ENCODE data around the gene CCDC192.
"Not testable (repeated sequence)": the region's sequence is repeated elsewhere in the genome, so short reads cannot be mapped to it uniquely, and the experiment has no call there.

Gene CCDC192

DNA sequence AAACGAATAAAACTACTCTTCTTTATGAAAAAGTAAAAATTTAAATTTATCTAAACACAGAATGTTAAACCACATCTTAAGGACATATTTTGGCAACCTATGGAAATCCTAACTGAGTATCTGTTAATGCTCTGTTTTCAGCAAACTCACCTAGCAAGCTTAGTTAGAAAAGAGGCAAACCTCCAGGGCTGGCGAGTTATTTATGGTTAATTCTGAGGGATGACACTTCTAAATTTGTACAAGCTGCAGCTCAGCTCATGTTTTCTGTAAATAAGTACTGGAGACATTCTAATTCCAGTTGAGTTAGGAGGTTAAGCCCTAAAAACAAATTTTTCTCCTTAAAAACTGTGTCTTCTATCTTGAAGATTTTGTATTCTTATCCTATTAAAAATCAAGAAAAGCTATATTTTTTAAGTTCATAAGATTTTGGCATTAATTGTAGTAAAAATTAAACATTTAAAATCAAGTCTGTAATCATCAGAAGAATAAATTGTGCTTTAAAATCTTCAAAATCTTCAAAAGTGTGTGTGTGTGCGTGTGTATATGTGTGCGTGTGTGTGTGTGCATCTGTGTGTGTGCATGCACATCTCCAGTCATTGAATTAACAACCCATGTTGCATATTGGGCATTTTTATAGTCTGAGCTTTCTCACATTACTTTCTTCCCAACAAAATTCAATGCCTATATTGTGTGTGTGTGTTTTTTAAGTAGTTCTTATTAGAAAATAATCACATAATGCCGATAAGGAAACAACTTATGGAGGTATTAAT, 127.8 kb downstream of the CCDC192 start:
- no peak overlapping the region for H3K4me3 ChIP-seq (ENCODE audit: low read length)
- no peak for DNase-seq (ENCODE audit: low read depth, low spot score)

DNA sequence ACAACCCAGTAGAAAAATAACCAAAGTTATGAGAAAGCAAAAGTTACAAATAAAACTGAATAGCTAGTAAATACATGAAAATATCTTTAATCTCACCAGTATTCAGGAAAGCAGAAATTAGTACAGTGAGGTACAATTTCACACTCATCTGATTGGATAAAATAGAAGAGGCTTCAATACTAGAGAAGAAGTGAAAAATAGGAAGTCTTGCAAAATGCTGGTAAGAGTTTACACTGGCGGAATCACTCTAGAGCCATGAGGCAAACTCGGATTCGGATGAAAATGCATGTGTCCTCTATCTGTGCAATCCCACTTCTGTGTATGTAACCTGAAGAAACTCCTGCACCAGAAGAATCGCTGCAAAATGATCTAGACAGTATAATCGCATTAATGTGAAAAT, 128.9 kb downstream of the CCDC192 start:
- no peak overlapping the region for H3K4me3 ChIP-seq (ENCODE audit: low read length)
- DNase-seq (ENCODE audit: low read depth, low spot score), result no peak

DNA sequence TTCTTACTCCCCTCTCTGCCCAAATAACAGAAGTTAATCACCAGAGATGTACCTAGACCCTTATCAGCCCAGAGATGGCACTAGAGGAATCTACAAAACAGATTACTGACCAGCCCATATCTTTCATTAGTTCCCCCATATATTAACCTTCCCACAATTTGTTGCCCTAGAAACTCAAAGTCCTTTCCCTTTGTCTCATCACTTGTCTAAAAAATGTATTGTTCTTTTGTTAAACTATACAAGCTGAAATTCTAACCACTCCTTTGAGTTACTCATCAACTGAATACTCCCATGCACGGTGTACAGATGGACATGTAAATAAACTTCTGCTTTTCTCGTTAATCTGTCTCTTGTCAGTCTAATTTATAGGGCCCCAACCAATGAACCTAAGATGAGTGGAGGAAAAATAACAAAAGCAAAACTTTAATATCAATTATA, 130.9 kb downstream of the CCDC192 start:
- DNase-seq (ENCODE audit: low read depth, low spot score), result no peak
- H3K4me3 ChIP-seq (ENCODE audit: low read length), result no peak overlapping the region

DNA sequence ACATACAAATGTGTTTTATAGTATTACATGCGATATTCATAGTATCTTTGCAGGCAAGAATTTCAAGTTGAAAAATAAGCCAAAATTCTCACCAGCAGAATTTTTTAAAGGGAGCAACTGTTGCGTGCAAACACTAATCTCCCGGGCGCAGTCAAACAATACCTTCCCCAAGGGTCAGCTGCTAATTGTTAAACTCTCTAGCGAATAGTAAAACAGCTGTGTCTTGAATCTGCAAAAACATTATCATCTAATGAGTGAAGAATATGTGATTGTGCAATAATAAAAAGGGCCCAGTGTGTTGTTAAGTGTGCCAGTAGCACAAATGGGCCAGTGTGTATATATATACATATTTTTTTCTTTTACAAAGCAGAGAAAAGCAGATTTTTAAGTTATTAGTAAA, 131.4 kb downstream of the CCDC192 start:
- no peak overlapping the region for H3K4me3 ChIP-seq (ENCODE audit: low read length)
- DNase-seq (ENCODE audit: low read depth, low spot score), result no peak

DNA sequence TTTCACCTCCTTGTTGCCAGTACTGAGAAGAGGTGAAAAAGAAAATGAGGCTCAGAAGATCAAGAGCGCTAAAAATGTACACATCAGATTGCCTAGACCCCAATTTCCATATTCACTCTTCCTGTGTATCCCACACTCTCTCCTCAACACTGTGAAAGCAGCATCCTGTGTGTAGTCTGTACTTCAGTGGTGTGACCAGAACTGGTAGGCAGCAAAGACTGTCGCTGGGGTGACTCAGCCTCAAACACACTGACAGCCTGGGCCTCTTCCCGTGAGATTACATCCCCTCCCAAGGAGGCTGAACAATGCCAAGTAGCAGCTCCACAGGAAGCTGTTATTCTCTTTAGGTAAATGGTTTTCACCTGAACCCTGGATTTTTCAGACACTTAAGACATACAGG, 135.5 kb downstream of the CCDC192 start:
- DNase-seq (ENCODE audit: low read depth, low spot score), result no peak
- H3K4me3 ChIP-seq (ENCODE audit: low read length), result no peak overlapping the region

- H3K4me3 ChIP-seq (ENCODE audit: low read length), result no peak overlapping the region
- DNase-seq (ENCODE audit: low read depth, low spot score), result no peak
These were observed 135.9 kb downstream of the CCDC192 start for GRCh38 chr5:127839072-127839471.

DNA sequence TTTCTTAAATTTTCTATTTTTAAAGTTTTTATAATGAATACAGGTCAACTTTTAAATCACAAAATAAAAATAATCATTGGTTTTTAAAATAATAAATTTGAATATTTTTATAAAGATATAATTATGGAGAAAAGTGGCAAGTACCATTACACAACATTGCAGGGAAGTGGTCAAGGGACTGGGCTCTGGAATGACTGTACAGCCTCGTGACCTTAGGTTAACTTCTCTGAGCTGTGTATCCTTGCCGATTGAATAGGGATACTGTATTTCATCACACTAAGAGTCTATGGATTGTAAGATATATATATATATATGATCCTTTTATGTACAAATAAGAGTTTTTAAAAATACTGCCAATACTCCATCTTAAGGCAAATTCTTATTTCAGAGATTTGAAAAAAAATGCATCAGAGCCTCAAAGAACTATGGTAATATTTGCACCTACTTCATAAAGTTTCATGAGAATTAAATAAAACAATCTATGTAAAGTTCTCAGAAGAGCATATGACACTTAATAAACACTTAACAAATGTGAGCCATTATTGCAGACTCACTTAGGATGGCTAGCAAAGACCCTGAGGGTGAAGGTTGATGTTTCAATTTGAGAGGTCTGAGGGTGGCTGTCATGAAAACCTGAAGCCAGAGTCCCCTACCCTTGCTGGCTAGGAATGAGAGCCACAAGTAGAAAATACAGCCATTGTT, 136.5 kb downstream of the CCDC192 start:
- DNase-seq (ENCODE audit: low read depth, low spot score), result no peak
- no peak overlapping the region for H3K4me3 ChIP-seq (ENCODE audit: low read length)

DNA sequence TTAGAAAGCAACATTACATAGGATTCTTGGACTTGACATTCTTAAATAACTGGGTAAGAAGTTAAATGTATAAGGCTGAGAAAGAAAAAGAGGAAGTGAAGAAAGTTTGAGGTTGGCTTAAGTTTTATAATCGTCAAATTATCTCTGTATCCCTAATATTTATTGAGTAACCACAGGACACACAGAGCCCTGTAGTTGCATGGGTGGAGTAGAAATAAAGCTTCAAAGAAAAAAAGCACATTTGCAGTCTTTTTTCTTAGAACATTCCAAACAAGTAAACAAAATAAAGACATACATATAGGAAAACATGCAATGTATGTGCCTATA, 137.0 kb downstream of the CCDC192 start:
- H3K4me3 ChIP-seq (ENCODE audit: low read length), result no peak overlapping the region
- no peak for DNase-seq (ENCODE audit: low read depth, low spot score)

DNA sequence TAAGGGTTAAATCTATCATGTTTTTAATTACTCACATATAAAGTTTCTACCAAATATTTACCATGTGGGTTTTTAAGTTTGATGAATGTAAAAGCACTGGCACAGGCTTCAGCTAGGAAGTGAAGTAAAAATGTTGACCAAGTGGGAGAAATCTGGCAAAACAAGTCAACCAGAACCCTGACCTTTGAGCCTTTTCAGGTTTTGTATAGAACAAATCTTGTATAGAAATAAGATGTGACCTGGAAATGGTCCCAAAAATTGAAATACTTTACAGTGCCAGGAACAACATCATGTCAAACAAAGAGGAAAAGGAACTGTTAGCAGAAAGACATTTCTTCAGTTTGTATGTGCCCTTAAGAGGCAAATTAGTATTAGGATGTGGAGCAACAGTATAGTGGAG, 137.6 kb downstream of the CCDC192 start:
- DNase-seq (ENCODE audit: low read depth, low spot score), result no peak
- H3K4me3 ChIP-seq (ENCODE audit: low read length), result no peak overlapping the region

- no peak for DNase-seq (ENCODE audit: low read depth, low spot score)
- no peak overlapping the region for H3K4me3 ChIP-seq (ENCODE audit: low read length)
These were observed 141.4 kb downstream of the CCDC192 start for GRCh38 chr5:127844581-127845021.

DNA sequence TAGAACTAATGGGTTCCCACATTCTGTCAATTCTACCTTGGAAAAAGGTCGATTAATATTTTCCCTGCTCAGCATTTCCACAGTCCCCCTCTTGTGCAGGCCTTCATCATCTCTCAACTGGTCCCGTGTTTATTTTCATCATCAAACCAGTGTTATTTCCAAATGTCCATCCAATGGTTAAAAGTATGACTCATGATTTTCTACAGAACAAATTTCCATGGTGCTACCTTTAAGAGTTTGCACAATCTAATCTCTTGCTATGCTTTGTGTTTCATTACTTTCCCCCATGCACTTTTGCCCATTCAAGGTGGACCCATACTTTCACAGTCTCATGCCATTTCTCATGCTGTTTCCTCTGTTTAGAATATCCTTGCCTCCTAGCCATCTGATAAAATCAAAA, 143.7 kb downstream of the CCDC192 start:
- H3K4me3 ChIP-seq (ENCODE audit: low read length), result no peak overlapping the region

DNA sequence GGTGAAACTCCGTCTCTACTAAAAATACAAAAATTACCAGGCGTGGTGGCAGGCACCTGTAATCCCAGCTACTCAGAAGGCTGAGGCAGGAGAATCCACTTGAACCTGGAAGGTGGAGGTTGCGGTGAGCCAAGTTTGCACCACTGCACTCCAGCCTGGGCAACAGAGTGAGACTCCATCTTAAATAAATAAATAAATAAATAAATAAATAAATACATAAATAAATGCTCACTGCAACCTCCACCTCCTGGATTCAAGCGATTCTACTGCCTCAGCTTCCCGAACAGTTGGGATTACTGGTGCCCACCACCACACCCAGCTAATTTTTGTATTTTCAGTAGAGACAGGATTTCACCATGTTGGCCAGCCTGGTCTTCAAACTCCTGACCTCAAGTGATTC, 144.4 kb downstream of the CCDC192 start:
- H3K4me3 ChIP-seq (ENCODE audit: low read length); DNase-seq (ENCODE audit: low read depth, low spot score): not testable (repeated sequence)

More for the DNA sequence above, 143.7 kb downstream of the CCDC192 start:
- no peak for DNase-seq (ENCODE audit: low read depth, low spot score)

GRCh38 chr5:127848098-127848497, 144.9 kb downstream of the CCDC192 start:
- no peak for DNase-seq (ENCODE audit: low read depth, low spot score)
- no peak overlapping the region for H3K4me3 ChIP-seq (ENCODE audit: low read length)

GRCh38 chr5:127849408-127849807, 146.2 kb downstream of the CCDC192 start:
- H3K4me3 ChIP-seq (ENCODE audit: low read length), result no peak overlapping the region
- DNase-seq (ENCODE audit: low read depth, low spot score), result no peak

GRCh38 chr5:127849891-127850290, 146.7 kb downstream of the CCDC192 start:
- H3K4me3 ChIP-seq (ENCODE audit: low read length), result no peak overlapping the region
- peak; percentile 42 for DNase-seq (ENCODE audit: low read depth, low spot score)

GRCh38 chr5:127851964-127852363, 148.8 kb downstream of the CCDC192 start:
- no peak overlapping the region for H3K4me3 ChIP-seq (ENCODE audit: low read length)
- DNase-seq (ENCODE audit: low read depth, low spot score), result no peak

DNA sequence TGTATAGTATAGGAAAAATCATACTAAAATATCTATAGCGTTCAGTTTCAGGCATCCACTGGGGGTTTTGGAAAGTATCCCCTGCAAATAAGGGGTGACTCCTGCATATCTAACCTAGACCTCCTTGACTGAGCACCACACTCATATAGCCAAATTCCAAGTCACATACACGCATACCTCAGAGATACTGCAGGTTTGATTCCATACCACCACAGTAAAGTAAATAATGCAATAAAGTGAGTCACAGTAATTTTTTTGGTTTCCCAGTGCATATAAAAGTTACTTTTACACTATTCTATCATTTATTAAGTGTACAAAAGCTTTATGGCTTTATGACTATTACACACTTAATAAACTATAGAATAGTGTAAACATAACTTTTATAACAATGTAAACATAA, 151.3 kb downstream of the CCDC192 start:
- H3K4me3 ChIP-seq (ENCODE audit: low read length), result no peak overlapping the region
- no peak for DNase-seq (ENCODE audit: low read depth, low spot score)

DNA sequence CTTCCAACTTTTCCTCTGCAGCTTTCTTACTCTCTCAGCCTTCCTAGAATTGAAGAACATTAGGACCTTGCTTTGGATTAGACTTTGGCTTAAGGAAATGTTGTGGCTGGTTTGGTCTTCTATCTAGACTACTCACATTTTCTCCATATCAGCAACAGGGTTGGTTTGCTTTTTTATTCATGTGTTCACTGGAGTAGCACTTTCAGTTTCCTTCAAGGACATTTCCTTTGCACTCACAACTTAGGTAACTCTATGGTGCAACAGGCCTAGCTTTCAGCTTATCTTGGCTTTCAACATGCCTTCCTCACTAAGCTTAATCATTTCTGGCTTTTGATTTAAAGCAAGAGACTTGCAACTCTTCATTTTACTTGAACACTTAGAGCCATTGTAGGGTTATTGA, 153.1 kb downstream of the CCDC192 start:
- H3K4me3 ChIP-seq (ENCODE audit: low read length), result no peak overlapping the region
- no peak for DNase-seq (ENCODE audit: low read depth, low spot score)

GRCh38 chr5:127858116-127858784, 155.1 kb downstream of the CCDC192 start:
- DNase-seq (ENCODE audit: low read depth, low spot score), result no peak

GRCh38 chr5:127860291-127860690, 157.1 kb downstream of the CCDC192 start:
- DNase-seq (ENCODE audit: low read depth, low spot score), result no peak

More at GRCh38 chr5:127858116-127858784, 155.1 kb downstream of the CCDC192 start:
- H3K4me3 ChIP-seq (ENCODE audit: low read length), result no peak overlapping the region

More at GRCh38 chr5:127860291-127860690, 157.1 kb downstream of the CCDC192 start:
- H3K4me3 ChIP-seq (ENCODE audit: low read length), result no peak overlapping the region
